GM23248 (cell line): Measurements from ENCODE around the gene RAB25. TPM values are rescaled to one million over a fixed set of nuclear protein-coding genes. Genes with fewer than 3 reads are reported as not detected.

Experiments used
- DNase-seq: peaks from one replicate; pipeline ENCODE4 v3.0.0-alpha.2; 2015
- H2AFZ ChIP-seq: fragments of 200-600 bp; sonication (generic); 2 replicates; pipeline ENCODE4 v1.6.1; 2016; ENCODE audit warnings: antibody characterized with exemption
- H3F3A ChIP-seq: fragments of 200-600 bp; sonication (generic); 2 replicates; pipeline ENCODE4 v1.6.1; 2016; ENCODE audit warnings: mild to moderate bottlenecking, antibody characterized with exemption, mixed run types; ENCODE audit not compliant: insufficient read depth
- H3K27ac ChIP-seq: fragments of 200-600 bp; sonication (generic); 2 replicates; pipeline ENCODE4 v1.5.1; 2016; ENCODE audit warnings: mild to moderate bottlenecking
- H3K27me3 ChIP-seq: fragments of 200-600 bp; sonication (generic); replicated peaks from 2 replicates; pipeline ENCODE4 v1.6.1; 2016; ENCODE audit warnings: mild to moderate bottlenecking; ENCODE audit not compliant: insufficient read depth
- H3K36me3 ChIP-seq: fragments of 200-600 bp; sonication (generic); 2 replicates; pipeline ENCODE4 v1.6.1; 2016; ENCODE audit warnings: low read depth, mild to moderate bottlenecking
- H3K4me1 ChIP-seq: fragments of 200-600 bp; sonication (generic); 2 replicates; pipeline ENCODE4 v1.6.1; 2016; ENCODE audit warnings: mild to moderate bottlenecking; ENCODE audit not compliant: insufficient read depth
- H3K4me2 ChIP-seq: fragments of 200-600 bp; sonication (generic); one replicate; pipeline ENCODE4 v1.6.1; 2016; ENCODE audit warnings: mild to moderate bottlenecking; ENCODE audit not compliant: unreplicated experiment
- H3K4me3 ChIP-seq: fragments of 200-600 bp; sonication (generic); 2 replicates; pipeline ENCODE4 v1.5.1; 2016; ENCODE audit warnings: mild to moderate bottlenecking
- H3K79me2 ChIP-seq: fragments of 200-600 bp; sonication (generic); 2 replicates; pipeline ENCODE4 v1.6.1; 2016; ENCODE audit warnings: mild to moderate bottlenecking; ENCODE audit not compliant: insufficient read depth
- H3K9ac ChIP-seq: fragments of 200-600 bp; sonication (generic); 2 replicates; pipeline ENCODE4 v1.6.1; 2016; ENCODE audit warnings: mild to moderate bottlenecking
- H3K9me2 ChIP-seq: fragments of 200-600 bp; sonication (generic); 2 replicates; pipeline ENCODE4 v1.6.1; 2016; ENCODE audit warnings: mixed run types, mild to moderate bottlenecking, moderate library complexity; ENCODE audit not compliant: insufficient read depth
- H3K9me3 ChIP-seq: fragments of 200-600 bp; sonication (generic); one replicate; pipeline ENCODE4 v1.6.1; 2017; ENCODE audit warnings: low read depth
- H4K20me1 ChIP-seq: fragments of 200-600 bp; sonication (generic); 2 replicates; pipeline ENCODE4 v1.6.0; 2016; ENCODE audit not compliant: insufficient read depth
- EZH2 ChIP-seq: fragments of 200-600 bp; sonication (generic); IDR thresholded peaks from 2 replicates; pipeline ENCODE4 v1.6.1; 2018; ENCODE audit warnings: antibody characterized with exemption, mild to moderate bottlenecking; ENCODE audit not compliant: insufficient read depth, poor library complexity, severe bottlenecking
- EZH2phosphoT487 ChIP-seq: fragments of 200-600 bp; sonication (generic); IDR thresholded peaks from 2 replicates; pipeline ENCODE4 v1.6.1; 2018; ENCODE audit warnings: antibody characterized with exemption, moderate library complexity, mild to moderate bottlenecking, low read depth; ENCODE audit not compliant: insufficient read depth
- WGBS, 2 experiments: methylation state at CpG; one replicate each; pipeline ENCODE4 v1.1.6; 2015 to 2017; ENCODE audit warnings: low lambda C conversion rate in 2 of 2, low coverage in 1 of 2; ENCODE audit errors: missing lambda C conversion rate in 2 of 2; 5-methylcytosine and 5-hydroxymethylcytosine counted together
- in situ Hi-C: fragments of 300-500 bp; cut with MboI; formaldehyde crosslinking; loops from 2 replicates; pipeline ENCODE4 v1.15.0; 2020
- polyA plus RNA-seq: library from polyadenylated mRNA; unstranded; fragments of >200 nt; fragmentation: Nextera tagmentation; extraction: Ambion mirVana; gene quantifications from 2 replicates; pipeline ENCODE4 v1.2.1, GENCODE V29; 2016
- total RNA-seq: library from RNA; depleted of rRNA; stranded (reverse); fragments of >200 nt; shearing (Covaris generic); gene quantifications from 2 replicates; pipeline ENCODE4 v1.2.3, GENCODE V29; 2014

The RAB25 gene
- total and polyA plus RNA-seq, 2 experiments from 2014 or later: not detected

- H3K27me3 ChIP-seq: no peaks in the 10 kb centered on the region
These were observed 5.5 kb upstream of the RAB25 start for GRCh38 chr1:156055281-156056048.

GRCh38 chr1:156056326-156056849, 4.6 kb upstream of the RAB25 start:
- no peak overlapping the region for H3K4me2 ChIP-seq

More at GRCh38 chr1:156055281-156056048, 5.5 kb upstream of the RAB25 start:
- Histone ChIP-seq H3K9me2 (no peaks in the 10 kb centered on the region), H3K4me1 (peaks cover 8% of the 10 kb centered on the region), H3K4me2 (peak overlapping the region; percentile 90), H3K9ac (peak overlapping the region; percentile 83), H3K27ac (peak overlapping the region; percentile 42), H3K4me3 (peak overlapping the region; percentile 86), H3K9me3 (no peaks in the 10 kb centered on the region), H3K79me2 (peaks cover 27% of the 10 kb centered on the region), H3F3A (peaks cover 4% of the 10 kb centered on the region; the same call in 1 of the 2 replicates), H4K20me1 (no peaks in the 10 kb centered on the region), H2AFZ (peak overlapping the region; percentile 94), H3K36me3 (no peaks in the 10 kb centered on the region)
- in situ Hi-C loops: no loop called here
- WGBS, 2 experiments: 21 to 24% methylated on average over 17 of the region's 17 CpGs
- DNase-seq: peak; percentile 54
- TF ChIP-seq EZH2 (no peak), EZH2phosphoT487 (no peak)

GRCh38 chr1:156062189-156062588, 1.2 kb downstream of the RAB25 start:
- no peak overlapping the region for H3K9ac ChIP-seq
- H3K9me3 ChIP-seq: no peaks in the 10 kb centered on the region
- no peaks in the 10 kb centered on the region for H3K36me3 ChIP-seq
- peak; percentile 53 for DNase-seq
- in situ Hi-C loops: no loop called here
- WGBS, 2 experiments: 66 to 67% methylated on average over 3 of the region's 3 CpGs
- H4K20me1 ChIP-seq: no peaks in the 10 kb centered on the region
- H3F3A ChIP-seq: no peaks in the 10 kb centered on the region
- no peak overlapping the region for H3K4me2 ChIP-seq
- H3K4me3 ChIP-seq: no peak overlapping the region
- no peaks in the 10 kb centered on the region for H3K79me2 ChIP-seq
- H3K27me3 ChIP-seq: no peaks in the 10 kb centered on the region
- no peak overlapping the region for H3K27ac ChIP-seq
- H3K4me1 ChIP-seq: no peaks in the 10 kb centered on the region
- TF ChIP-seq EZH2phosphoT487 (no peak), EZH2 (no peak)
- H3K9me2 ChIP-seq: no peaks in the 10 kb centered on the region
- H2AFZ ChIP-seq: no peak overlapping the region

More at GRCh38 chr1:156056326-156056849, 4.6 kb upstream of the RAB25 start:
- in situ Hi-C loops: no loop called here
- Histone ChIP-seq H3F3A (peaks cover 4% of the 10 kb centered on the region; the same call in 1 of the 2 replicates), H3K9me2 (no peaks in the 10 kb centered on the region), H4K20me1 (no peaks in the 10 kb centered on the region), H3K4me3 (no peak overlapping the region), H3K36me3 (no peaks in the 10 kb centered on the region), H3K79me2 (peaks cover 27% of the 10 kb centered on the region), H3K27ac (no peak overlapping the region), H2AFZ (no peak overlapping the region), H3K27me3 (no peaks in the 10 kb centered on the region), H3K4me1 (peaks cover 8% of the 10 kb centered on the region), H3K9ac (no peak overlapping the region), H3K9me3 (no peaks in the 10 kb centered on the region)
- DNase-seq: no peak
- 100% methylated on average over 1 of the region's 1 CpG for WGBS, 2 experiments
- no peak for TF ChIP-seq EZH2

GRCh38 chr1:156063997-156064285, 3.0 kb downstream of the RAB25 start:
- H3K36me3 ChIP-seq: no peaks in the 10 kb centered on the region
- no peak for DNase-seq
- H3K27me3 ChIP-seq: no peaks in the 10 kb centered on the region
- H3K9ac ChIP-seq: no peak overlapping the region
- H3K4me3 ChIP-seq: no peak overlapping the region
- TF ChIP-seq EZH2: no peak
- no peak for TF ChIP-seq EZH2phosphoT487
- 63 to 76% methylated on average over 2 of the region's 2 CpGs for WGBS, 2 experiments
- no peak overlapping the region for H3K27ac ChIP-seq
- H3K9me2 ChIP-seq: no peaks in the 10 kb centered on the region
- H3K4me1 ChIP-seq: no peaks in the 10 kb centered on the region
- no peaks in the 10 kb centered on the region for H4K20me1 ChIP-seq
- in situ Hi-C loops: no loop called here
- H3K79me2 ChIP-seq: no peaks in the 10 kb centered on the region
- H3K9me3 ChIP-seq: no peaks in the 10 kb centered on the region
- no peaks in the 10 kb centered on the region for H3F3A ChIP-seq
- H2AFZ ChIP-seq: no peak overlapping the region
- H3K4me2 ChIP-seq: no peak overlapping the region
